Ishikawa (cell line): ENCODE data around the gene OPA3.

Source experiments
- CEBPB ChIP-seq: IDR thresholded peaks from 2 replicates; pipeline ENCODE4 v1.6.1; 2012
- CREB1 ChIP-seq: IDR thresholded peaks from 2 replicates; pipeline ENCODE4 v1.6.1; 2012; ENCODE audit warnings: low read depth
- EGR1 ChIP-seq: IDR thresholded peaks from 2 replicates; pipeline ENCODE4 v1.6.1; 2012
- EP300 ChIP-seq: IDR thresholded peaks from 2 replicates; pipeline ENCODE4 v1.6.1; 2012; ENCODE audit warnings: borderline replicate concordance
- FOXM1 ChIP-seq: IDR thresholded peaks from 2 replicates; pipeline ENCODE4 v1.6.1; 2012; ENCODE audit warnings: low read depth, borderline replicate concordance
- NFIC ChIP-seq: IDR thresholded peaks from 2 replicates; pipeline ENCODE4 v1.6.1; 2012
- RAD21 ChIP-seq: IDR thresholded peaks from 2 replicates; pipeline ENCODE4 v1.6.1; 2012; ENCODE audit warnings: low read depth
- TAF1 ChIP-seq: IDR thresholded peaks from 2 replicates; pipeline ENCODE4 v1.6.1; 2012; ENCODE audit warnings: low read depth, mild to moderate bottlenecking
- TCF12 ChIP-seq: IDR thresholded peaks from 2 replicates; pipeline ENCODE4 v1.6.1; 2012; ENCODE audit warnings: low read depth
- TEAD4 ChIP-seq: IDR thresholded peaks from 2 replicates; pipeline ENCODE4 v1.6.1; 2012
- YY1 ChIP-seq: IDR thresholded peaks from 2 replicates; pipeline ENCODE4 v1.6.1; 2012; ENCODE audit warnings: low read depth
- ZBTB7A ChIP-seq: IDR thresholded peaks from 2 replicates; pipeline ENCODE4 v1.6.1; 2012; ENCODE audit warnings: low read depth
- TF ChIP-seq, protein P1 (sequence below): IDR thresholded peaks from 2 replicates; pipeline ENCODE4 v1.6.1; 2012
- TF ChIP-seq, protein P2 (sequence below): IDR thresholded peaks from 2 replicates; pipeline ENCODE4 v1.6.1; 2012
- TF ChIP-seq, protein P3 (sequence below): IDR thresholded peaks from 2 replicates; pipeline ENCODE4 v1.6.1; 2012; ENCODE audit warnings: low read depth, mild to moderate bottlenecking

OPA3 gene

DNA sequence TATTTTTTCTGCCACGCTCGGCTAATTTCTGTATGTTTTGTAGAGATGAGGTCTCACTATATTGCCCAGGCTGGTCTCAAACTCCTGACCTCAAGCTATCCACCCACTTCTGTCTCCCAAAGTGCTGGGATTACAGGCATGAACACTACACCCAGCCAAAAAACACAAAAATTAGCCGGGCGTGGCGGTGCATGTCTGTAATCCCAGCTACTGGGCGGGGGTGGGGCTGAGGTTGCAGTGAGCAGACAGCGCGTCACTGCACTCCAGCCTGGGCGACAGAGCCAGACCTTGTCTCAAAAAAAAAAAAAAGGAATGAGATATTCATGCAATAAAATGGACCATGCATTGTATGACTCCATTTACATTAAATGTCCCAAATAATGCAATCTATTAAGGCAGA is 45.1 kb downstream of the OPA3 start:
- TF ChIP-seq, protein P1, sequence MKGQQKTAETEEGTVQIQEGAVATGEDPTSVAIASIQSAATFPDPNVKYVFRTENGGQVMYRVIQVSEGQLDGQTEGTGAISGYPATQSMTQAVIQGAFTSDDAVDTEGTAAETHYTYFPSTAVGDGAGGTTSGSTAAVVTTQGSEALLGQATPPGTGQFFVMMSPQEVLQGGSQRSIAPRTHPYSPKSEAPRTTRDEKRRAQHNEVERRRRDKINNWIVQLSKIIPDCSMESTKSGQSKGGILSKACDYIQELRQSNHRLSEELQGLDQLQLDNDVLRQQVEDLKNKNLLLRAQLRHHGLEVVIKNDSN: no peak
- TF ChIP-seq YY1: no peak
- no peak for TF ChIP-seq ZBTB7A
- TF ChIP-seq NFIC: no peak
- TF ChIP-seq, protein P2, sequence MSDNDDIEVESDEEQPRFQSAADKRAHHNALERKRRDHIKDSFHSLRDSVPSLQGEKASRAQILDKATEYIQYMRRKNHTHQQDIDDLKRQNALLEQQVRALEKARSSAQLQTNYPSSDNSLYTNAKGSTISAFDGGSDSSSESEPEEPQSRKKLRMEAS: no peak
- TF ChIP-seq TAF1: no peak
- TF ChIP-seq, protein P3, sequence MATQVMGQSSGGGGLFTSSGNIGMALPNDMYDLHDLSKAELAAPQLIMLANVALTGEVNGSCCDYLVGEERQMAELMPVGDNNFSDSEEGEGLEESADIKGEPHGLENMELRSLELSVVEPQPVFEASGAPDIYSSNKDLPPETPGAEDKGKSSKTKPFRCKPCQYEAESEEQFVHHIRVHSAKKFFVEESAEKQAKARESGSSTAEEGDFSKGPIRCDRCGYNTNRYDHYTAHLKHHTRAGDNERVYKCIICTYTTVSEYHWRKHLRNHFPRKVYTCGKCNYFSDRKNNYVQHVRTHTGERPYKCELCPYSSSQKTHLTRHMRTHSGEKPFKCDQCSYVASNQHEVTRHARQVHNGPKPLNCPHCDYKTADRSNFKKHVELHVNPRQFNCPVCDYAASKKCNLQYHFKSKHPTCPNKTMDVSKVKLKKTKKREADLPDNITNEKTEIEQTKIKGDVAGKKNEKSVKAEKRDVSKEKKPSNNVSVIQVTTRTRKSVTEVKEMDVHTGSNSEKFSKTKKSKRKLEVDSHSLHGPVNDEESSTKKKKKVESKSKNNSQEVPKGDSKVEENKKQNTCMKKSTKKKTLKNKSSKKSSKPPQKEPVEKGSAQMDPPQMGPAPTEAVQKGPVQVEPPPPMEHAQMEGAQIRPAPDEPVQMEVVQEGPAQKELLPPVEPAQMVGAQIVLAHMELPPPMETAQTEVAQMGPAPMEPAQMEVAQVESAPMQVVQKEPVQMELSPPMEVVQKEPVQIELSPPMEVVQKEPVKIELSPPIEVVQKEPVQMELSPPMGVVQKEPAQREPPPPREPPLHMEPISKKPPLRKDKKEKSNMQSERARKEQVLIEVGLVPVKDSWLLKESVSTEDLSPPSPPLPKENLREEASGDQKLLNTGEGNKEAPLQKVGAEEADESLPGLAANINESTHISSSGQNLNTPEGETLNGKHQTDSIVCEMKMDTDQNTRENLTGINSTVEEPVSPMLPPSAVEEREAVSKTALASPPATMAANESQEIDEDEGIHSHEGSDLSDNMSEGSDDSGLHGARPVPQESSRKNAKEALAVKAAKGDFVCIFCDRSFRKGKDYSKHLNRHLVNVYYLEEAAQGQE: no peak
- no peak for TF ChIP-seq CEBPB
- TF ChIP-seq RAD21: no peak
- no peak for TF ChIP-seq CREB1
- TF ChIP-seq TEAD4: no peak
- TF ChIP-seq TCF12: no peak

DNA sequence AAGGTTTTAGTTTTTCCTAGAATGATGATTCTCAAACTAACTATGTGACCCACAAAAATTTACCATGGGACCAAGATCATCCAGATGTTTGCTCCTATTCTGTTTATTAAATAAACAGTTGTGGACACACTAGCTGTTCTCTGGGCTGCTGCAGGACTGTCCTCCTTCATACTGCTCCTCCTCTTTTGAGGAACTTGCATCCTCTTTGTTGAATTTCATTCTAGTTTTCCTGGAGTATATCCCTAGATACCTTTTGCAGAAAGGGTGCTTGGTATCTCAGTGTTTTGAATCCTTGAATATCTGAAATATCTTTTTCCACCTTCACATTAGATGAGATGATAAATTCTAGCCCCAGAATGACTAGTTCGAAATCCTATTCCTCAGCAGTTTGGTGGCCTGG is 53.3 kb downstream of the OPA3 start:
- no peak for TF ChIP-seq NFIC
- no peak for TF ChIP-seq EP300
- TF ChIP-seq, protein P1: no peak
- no peak for TF ChIP-seq TAF1
- no peak for TF ChIP-seq TEAD4
- TF ChIP-seq, protein P2: no peak
- TF ChIP-seq ZBTB7A: no peak
- TF ChIP-seq CEBPB: no peak

DNA sequence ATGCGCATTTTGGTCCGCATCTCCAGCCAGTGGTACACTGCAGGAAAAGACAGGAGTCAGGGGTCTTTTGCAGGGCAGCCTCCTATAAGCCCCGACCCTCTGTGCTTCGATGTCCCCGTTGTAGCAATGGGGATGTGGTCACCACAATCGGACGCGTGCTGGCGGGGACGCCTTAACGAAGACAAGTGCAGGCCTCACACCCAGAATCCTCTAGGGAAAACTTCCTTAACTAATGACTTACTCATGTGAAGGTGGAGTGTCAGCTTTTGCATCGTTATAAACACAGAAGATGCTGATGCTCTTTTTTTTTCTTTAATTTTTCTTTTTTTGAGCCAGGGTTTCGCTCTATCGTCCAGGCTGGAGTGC is 55.2 kb downstream of the OPA3 start:
- TF ChIP-seq EGR1 (no peak), FOXM1 (no peak), TEAD4 (no peak), YY1 (no peak), RAD21 (no peak)
- TF ChIP-seq, protein P2: no peak

DNA sequence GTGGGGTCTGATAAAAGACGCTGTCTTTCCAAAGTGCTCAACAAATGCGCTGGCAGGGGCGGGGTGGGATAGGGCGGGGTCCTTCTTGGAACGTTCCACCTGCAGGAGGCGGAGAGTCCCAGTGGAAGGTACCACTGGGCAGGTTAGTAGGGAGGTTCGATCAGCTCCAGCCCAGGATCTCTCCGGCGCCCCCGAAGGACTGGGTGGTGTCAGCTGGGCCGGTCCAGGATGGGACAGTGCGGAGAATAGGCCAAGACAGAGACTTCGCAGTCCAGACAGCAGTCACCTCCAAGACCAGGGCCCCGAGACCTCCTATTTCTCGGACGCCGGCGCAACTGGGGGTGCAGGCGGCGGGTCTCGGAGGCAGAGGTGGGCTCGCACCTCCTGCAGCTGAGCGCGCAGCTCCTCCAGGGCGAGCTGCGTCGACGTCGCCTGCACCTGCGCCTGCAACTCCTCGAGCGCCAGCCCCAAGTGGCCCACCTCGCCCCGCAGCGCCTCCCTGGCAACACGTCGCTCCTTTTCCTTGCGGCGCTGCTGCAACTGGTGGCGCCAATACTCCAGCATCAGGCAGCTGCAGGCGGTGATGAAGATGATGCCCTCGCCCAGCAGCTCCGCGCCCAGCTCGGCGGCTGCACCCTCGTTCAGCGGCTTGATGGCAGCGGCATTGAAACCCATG is 55.7 kb downstream of the OPA3 start:
- TF ChIP-seq, protein P3: no peak
- TF ChIP-seq, protein P2: peak; percentile 80
- TF ChIP-seq, protein P1: no peak
- TF ChIP-seq TAF1 (no peak), FOXM1 (no peak), YY1 (no peak), EGR1 (no peak), CREB1 (no peak), TCF12 (peak; percentile 12; the same call in 1 of the 2 replicates), TEAD4 (no peak), NFIC (no peak), ZBTB7A (peak; percentile 68; the same call in 1 of the 2 replicates), CEBPB (no peak), RAD21 (peak; percentile 46; the same call in 1 of the 2 replicates), EP300 (no peak)

DNA sequence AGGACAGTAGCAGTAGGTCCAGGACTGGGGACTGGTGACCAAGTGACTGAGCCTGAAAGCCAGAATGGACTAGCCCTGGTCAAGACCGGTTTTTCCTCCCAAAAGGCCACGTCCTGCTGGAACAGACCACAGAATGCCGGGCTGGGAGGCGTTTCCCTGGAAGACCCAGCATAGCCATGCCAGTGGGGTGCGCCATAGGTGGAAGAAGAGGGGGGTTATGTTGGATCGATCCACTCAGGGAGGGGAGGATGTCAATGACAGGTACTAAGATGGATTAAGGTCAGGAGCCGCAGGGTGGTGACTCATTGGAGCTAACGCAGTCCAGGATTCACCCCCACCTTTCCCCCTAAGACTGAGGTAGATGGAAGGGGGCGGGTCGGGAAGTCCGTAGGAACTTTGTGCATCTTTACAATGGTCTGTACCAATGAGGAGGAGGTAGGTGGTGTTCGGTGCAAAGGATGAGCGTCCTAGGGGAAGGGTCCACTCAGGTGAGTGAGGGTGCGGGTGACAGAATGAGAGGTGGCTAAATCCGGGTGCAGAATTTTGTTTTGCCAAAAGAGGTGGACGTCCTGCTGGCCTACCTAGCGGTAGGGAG is 56.4 kb downstream of the OPA3 start:
- TF ChIP-seq ZBTB7A: 0 out of 2 replicates have a peak, but pooled peaks have one; percentile 78
- no peak for TF ChIP-seq EGR1
- TF ChIP-seq TCF12: no peak
- no peak for TF ChIP-seq RAD21
